GM19023 (cell line): Measurements from ENCODE around the gene PTPRN2.
"Not testable (repeated sequence)": the region's sequence is repeated elsewhere in the genome, so short reads cannot be mapped to it uniquely, and the experiment has no call there.

Experiments
- ATAC-seq: cut with Tn5 transposase; IDR thresholded peaks from one replicate; pipeline ENCODE4 v1.9.1; 2021; ENCODE audit warnings: mild to moderate bottlenecking, moderate library complexity; ENCODE audit not compliant: unreplicated experiment

The PTPRN2 gene

GRCh38 chr7:158273756-158274342 is 313.8 kb downstream of the PTPRN2 start:
- not testable (repeated sequence) for ATAC-seq

- no peak for ATAC-seq
Observed at GRCh38 chr7:158273138-158273651, 314.4 kb downstream of the PTPRN2 start.

- ATAC-seq: no peak
Observed at GRCh38 chr7:158272509-158273137, 315.0 kb downstream of the PTPRN2 start.

- ATAC-seq: no peak
Observed at GRCh38 chr7:158272091-158272490, 315.5 kb downstream of the PTPRN2 start.

- no peak for ATAC-seq
Observed at GRCh38 chr7:158271646-158272045, 316.0 kb downstream of the PTPRN2 start.

- ATAC-seq: no peak
Observed at GRCh38 chr7:158270856-158271413, 316.7 kb downstream of the PTPRN2 start.

- ATAC-seq: no peak
Observed at GRCh38 chr7:158270106-158270775, 317.4 kb downstream of the PTPRN2 start.

- ATAC-seq: no peak
Observed at GRCh38 chr7:158268816-158269535, 318.6 kb downstream of the PTPRN2 start.

- ATAC-seq: no peak
Observed at GRCh38 chr7:158267742-158268435, 319.7 kb downstream of the PTPRN2 start.

GRCh38 chr7:158266817-158267741 is 320.5 kb downstream of the PTPRN2 start:
- no peak for ATAC-seq

GRCh38 chr7:158266426-158266816 is 321.2 kb downstream of the PTPRN2 start:
- no peak for ATAC-seq

- ATAC-seq: no peak
Observed at GRCh38 chr7:158265743-158266080, 321.9 kb downstream of the PTPRN2 start.

GRCh38 chr7:158264881-158265742 is 322.5 kb downstream of the PTPRN2 start:
- ATAC-seq: no peak

- ATAC-seq: no peak
Observed at GRCh38 chr7:158263964-158264748, 323.5 kb downstream of the PTPRN2 start.

- no peak for ATAC-seq
Observed at GRCh38 chr7:158263110-158263963, 324.3 kb downstream of the PTPRN2 start.

- no peak for ATAC-seq
Observed at GRCh38 chr7:158262284-158263109, 325.1 kb downstream of the PTPRN2 start.
